ENCODE data around the gene B3GAT1.

The B3GAT1 gene

GRCh38 chr11:134333946-134334345 is 78.1 kb downstream of the B3GAT1 start:
- TF ChIP-seq CTCF (IDR thresholded peaks at IDR 0.05; ENCODE audit: low read depth, low read length, missing control alignments) = no peak
- DNase-seq (ENCODE audit: extremely low read depth, low read depth) = no peak
- no peak overlapping the region for H3K4me3 ChIP-seq (replicated peaks; ENCODE audit: low read depth, low read length)

GRCh38 chr11:134333312-134333711 is 78.7 kb downstream of the B3GAT1 start:
- TF ChIP-seq CTCF (IDR thresholded peaks at IDR 0.05; ENCODE audit: low read depth, low read length, missing control alignments) = no peak
- no peak for DNase-seq (ENCODE audit: extremely low read depth, low read depth)
- H3K4me3 ChIP-seq (replicated peaks; ENCODE audit: low read depth, low read length) = no peak overlapping the region

- no peak for DNase-seq (ENCODE audit: extremely low read depth, low read depth)
- TF ChIP-seq CTCF (IDR thresholded peaks at IDR 0.05; ENCODE audit: low read depth, low read length, missing control alignments) = no peak
- peak overlapping the region; percentile 43 for H3K4me3 ChIP-seq (replicated peaks; ENCODE audit: low read depth, low read length)
These were observed 79.3 kb downstream of the B3GAT1 start for GRCh38 chr11:134332782-134333181.

- peak overlapping the region; percentile 43 for H3K4me3 ChIP-seq (replicated peaks; ENCODE audit: low read depth, low read length)
- TF ChIP-seq CTCF (IDR thresholded peaks at IDR 0.05; ENCODE audit: low read depth, low read length, missing control alignments) = no peak
- DNase-seq (ENCODE audit: extremely low read depth, low read depth) = no peak
These were observed 79.8 kb downstream of the B3GAT1 start for GRCh38 chr11:134332189-134332631.

GRCh38 chr11:134331354-134332188 is 80.5 kb downstream of the B3GAT1 start, which contains the start of gene GLB1L2:
TSS of gene GLB1L2 (plus strand) at chr11:134331988. CDS start at chr11:134332062, 74 bp downstream.
- DNase-seq (ENCODE audit: extremely low read depth, low read depth) = no peak
- TF ChIP-seq CTCF (IDR thresholded peaks at IDR 0.05; ENCODE audit: low read depth, low read length, missing control alignments) = no peak
- peak within 1 kb of the TSS; percentile 43 for H3K4me3 ChIP-seq (replicated peaks; ENCODE audit: low read depth, low read length)

- TF ChIP-seq CTCF (IDR thresholded peaks at IDR 0.05; ENCODE audit: low read depth, low read length, missing control alignments) = no peak
- no peak overlapping the region for H3K4me3 ChIP-seq (replicated peaks; ENCODE audit: low read depth, low read length)
- no peak for DNase-seq (ENCODE audit: extremely low read depth, low read depth)
These were observed 81.3 kb downstream of the B3GAT1 start for GRCh38 chr11:134330611-134331353.

Measured in HFF-Myc (cell line).